ENCODE measurements around the gene NUBPL.

NUBPL gene

DNA sequence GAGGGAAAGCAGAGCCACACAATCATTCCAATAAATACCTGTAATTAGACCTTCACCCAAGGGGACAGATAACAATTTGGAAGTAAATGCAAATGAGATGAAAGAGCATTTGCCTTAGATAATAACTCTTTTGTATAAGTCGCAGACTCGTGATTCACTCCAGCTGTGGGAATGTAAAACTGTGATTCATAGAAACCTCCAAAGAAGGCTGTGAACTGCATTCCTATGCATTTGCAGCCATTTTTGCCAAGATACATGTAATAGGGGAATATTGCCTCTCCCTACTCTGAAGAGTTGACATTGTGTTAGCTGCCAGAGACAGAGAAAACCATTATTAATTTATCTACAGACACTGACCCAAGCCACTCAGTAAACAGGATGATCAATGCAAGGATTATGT is 334.0 kb downstream of the NUBPL start:
- in situ Hi-C loops (cut with HindIII; ENCODE audit: low sequenced_read_pairs), result no loop called here
- DNase-seq (ENCODE audit: low read depth, low spot score), result peak; percentile 84
- H3K4me3 ChIP-seq (ENCODE audit: low read depth, low read length), result no peak overlapping the region
- TF ChIP-seq, protein P1, sequence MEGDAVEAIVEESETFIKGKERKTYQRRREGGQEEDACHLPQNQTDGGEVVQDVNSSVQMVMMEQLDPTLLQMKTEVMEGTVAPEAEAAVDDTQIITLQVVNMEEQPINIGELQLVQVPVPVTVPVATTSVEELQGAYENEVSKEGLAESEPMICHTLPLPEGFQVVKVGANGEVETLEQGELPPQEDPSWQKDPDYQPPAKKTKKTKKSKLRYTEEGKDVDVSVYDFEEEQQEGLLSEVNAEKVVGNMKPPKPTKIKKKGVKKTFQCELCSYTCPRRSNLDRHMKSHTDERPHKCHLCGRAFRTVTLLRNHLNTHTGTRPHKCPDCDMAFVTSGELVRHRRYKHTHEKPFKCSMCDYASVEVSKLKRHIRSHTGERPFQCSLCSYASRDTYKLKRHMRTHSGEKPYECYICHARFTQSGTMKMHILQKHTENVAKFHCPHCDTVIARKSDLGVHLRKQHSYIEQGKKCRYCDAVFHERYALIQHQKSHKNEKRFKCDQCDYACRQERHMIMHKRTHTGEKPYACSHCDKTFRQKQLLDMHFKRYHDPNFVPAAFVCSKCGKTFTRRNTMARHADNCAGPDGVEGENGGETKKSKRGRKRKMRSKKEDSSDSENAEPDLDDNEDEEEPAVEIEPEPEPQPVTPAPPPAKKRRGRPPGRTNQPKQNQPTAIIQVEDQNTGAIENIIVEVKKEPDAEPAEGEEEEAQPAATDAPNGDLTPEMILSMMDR (IDR thresholded peaks at IDR 0.05; ENCODE audit: low read depth, low read length), result no peak

DNA sequence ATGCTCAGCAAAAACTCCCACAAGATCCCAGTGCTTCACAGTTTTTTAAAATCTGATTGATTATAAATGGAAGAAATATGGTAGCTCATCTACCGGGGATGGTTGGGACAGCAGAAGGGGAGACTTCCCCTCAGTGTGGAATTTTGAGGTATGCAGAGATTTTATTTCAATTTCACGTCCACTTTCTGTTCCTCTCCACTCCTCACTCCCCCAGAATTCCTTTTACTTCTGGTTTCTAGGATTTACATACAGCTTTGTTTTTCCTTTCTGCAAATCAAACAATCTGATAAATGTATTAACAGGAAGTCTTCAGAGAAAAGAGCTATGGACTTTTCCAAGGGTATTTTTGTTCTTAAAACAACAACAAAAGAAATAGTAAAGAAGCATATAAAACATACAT is 334.4 kb downstream of the NUBPL start:
- TF ChIP-seq, protein P1 (IDR thresholded peaks at IDR 0.05; ENCODE audit: low read depth, low read length), result no peak
- no peak for DNase-seq (ENCODE audit: low read depth, low spot score)
- in situ Hi-C loops (cut with HindIII; ENCODE audit: low sequenced_read_pairs), result no loop called here
- H3K4me3 ChIP-seq (ENCODE audit: low read depth, low read length), result no peak overlapping the region

DNA sequence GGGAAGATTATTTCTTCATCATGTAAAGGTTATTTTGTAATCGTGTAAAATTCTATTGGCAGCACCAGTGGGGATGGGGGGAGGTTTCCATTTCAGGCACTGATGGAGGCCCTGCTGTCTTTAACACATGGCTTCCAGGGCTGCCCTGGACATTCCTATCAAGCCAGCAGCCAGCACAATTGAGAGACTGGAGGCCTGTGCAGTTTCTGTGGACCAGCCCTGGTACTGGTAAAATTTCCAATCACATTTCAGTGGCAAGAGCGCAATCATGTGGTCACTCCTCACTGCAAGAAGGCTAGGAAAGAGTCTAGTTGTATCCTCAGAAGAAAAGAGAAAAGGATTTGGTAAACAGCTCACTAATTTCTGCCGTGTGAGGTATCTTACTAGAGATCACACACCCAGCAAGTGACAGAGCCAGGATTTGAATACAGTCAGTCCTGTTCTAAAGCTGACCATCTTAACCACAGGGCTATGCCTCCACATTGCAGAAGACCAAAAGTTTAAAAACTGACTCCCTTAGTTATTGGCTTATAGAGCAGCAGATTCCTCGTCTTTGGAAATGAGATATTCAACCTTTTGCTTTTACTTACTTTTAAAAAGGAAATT is 336.5 kb downstream of the NUBPL start:
- in situ Hi-C loops (cut with HindIII; ENCODE audit: low sequenced_read_pairs), result no loop called here
- DNase-seq (ENCODE audit: low read depth, low spot score), result no peak
- no peak overlapping the region for H3K4me3 ChIP-seq (ENCODE audit: low read depth, low read length)
- TF ChIP-seq, protein P1 (IDR thresholded peaks at IDR 0.05; ENCODE audit: low read depth, low read length), result no peak

DNA sequence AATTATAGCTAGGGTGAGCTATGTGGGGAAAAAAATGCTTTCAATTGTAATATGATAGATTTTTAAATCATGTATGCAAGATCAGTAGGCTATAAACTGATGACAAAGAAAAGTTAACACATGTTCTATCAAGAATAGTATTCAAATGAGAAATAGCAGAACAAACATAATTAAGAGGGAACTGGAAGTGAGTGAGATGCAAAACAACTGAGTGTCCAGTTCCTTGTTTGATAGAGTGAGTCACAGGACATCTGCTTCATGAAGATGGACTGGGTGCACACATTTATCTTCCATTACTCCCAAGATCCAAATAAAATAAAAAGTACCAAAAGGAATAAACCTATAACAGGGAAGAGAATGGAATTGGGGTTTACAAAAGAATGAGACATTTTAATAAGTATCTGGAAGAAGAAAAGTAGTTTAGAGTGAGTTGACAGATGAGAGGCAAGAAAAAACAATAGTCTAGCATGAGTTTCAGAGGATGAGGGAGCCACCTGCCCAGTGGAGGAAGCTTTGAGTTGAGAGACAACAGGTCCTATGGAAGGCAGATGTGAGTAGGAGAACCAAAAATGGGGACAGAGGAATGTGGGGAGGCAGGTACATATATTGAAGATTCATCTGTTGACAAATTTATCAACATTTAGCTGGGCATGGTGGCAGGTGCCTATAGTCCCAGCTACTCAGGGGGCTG is 337.8 kb downstream of the NUBPL start:
- TF ChIP-seq, protein P1 (IDR thresholded peaks at IDR 0.05; ENCODE audit: low read depth, low read length), result no peak
- DNase-seq (ENCODE audit: low read depth, low spot score), result no peak
- in situ Hi-C loops (cut with HindIII; ENCODE audit: low sequenced_read_pairs), result no loop called here
- no peak overlapping the region for H3K4me3 ChIP-seq (ENCODE audit: low read depth, low read length)

DNA sequence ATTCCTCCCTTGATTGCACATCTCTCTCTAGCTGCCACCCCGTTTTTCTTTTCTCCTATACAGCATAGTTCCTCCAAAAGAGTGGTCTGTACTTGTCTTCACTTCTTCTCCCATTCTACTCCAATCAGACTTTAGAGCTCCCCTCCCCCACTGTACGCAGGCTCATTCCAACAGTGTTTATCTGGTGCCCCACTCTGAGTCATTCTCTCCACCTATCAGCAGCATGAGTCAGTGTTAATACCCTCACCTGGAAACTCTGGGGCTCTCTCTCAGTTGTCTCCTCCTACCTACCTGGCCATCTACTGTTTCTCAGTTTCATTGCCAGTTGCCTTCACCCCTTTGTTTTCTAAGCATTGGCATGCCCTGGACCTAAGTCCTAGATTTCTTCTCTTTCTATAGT is 340.8 kb downstream of the NUBPL start:
- H3K4me3 ChIP-seq (ENCODE audit: low read depth, low read length), result no peak overlapping the region
- DNase-seq (ENCODE audit: low read depth, low spot score), result no peak
- TF ChIP-seq, protein P1 (IDR thresholded peaks at IDR 0.05; ENCODE audit: low read depth, low read length), result no peak
- in situ Hi-C loops (cut with HindIII; ENCODE audit: low sequenced_read_pairs), result no loop called here

DNA sequence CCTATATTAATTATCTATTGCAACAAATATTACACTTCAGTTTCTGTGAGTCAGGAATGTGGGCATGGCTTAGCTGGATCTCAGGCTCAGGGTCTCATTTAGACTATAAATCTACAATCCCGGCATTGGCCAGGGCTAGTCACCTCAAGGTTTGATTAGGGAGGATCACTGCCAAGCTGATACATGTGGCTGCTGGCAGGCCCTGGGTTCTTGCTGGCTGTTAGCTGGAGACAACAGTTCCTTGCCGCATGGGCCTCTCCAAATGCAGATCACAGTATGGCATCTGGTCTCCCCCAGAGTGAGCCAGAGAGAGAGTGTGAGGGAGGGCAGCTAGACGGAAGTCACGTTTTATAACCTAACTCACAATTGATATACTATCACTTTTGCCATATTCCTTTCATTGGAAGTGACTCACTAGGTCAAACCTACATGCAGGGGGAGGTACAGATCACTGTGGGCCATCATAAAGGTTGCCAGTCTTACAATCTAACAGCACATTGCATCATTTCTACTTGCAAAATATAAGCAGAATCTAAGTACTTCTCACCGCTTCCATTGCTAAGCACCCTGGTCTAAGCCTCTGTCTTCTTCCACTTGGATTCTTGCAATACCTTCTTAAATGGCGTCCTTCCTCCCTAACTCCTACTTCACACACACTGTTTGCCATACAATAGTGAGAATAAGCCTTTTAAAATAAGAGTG is 341.9 kb downstream of the NUBPL start:
- no peak overlapping the region for H3K4me3 ChIP-seq (ENCODE audit: low read depth, low read length)
- TF ChIP-seq, protein P1 (IDR thresholded peaks at IDR 0.05; ENCODE audit: low read depth, low read length), result no peak
- in situ Hi-C loops (cut with HindIII; ENCODE audit: low sequenced_read_pairs), result no loop called here
- DNase-seq (ENCODE audit: low read depth, low spot score), result no peak

All from astrocyte of the spinal cord (primary cell).